A204.1 (cell line): Measurements from ENCODE around the gene PTGES2.

Source experiments
- FAIRE-seq: peaks from 2 replicates; lab custom pipeline; 2012; peaks lifted over from hg19 to GRCh38; lab: Jason Lieb, UNC

PTGES2 gene

GRCh38 chr9:128153060-128153946, 25.8 kb upstream of the PTGES2 start:
- FAIRE-seq, result no peak

GRCh38 chr9:128152133-128153059, 24.9 kb upstream of the PTGES2 start:
- FAIRE-seq, result no peak

- FAIRE-seq, result no peak
Observed at GRCh38 chr9:128151309-128152132, 24.0 kb upstream of the PTGES2 start.

- FAIRE-seq, result no peak
Observed at GRCh38 chr9:128150594-128151308, 23.2 kb upstream of the PTGES2 start.

- no peak for FAIRE-seq
Observed at GRCh38 chr9:128149951-128150593, 22.5 kb upstream of the PTGES2 start.

- no peak for FAIRE-seq
Observed at GRCh38 chr9:128149001-128149701, 21.6 kb upstream of the PTGES2 start, which contains the start of gene LCN2. TSS of gene LCN2 (plus strand) at chr9:128149453. CDS start at chr9:128149526, 73 bp downstream.

GRCh38 chr9:128148509-128149000, 21.0 kb upstream of the PTGES2 start:
- no peak for FAIRE-seq

GRCh38 chr9:128146591-128147120, 19.1 kb upstream of the PTGES2 start:
- FAIRE-seq, result no peak

GRCh38 chr9:128145951-128146351, 18.4 kb upstream of the PTGES2 start:
- FAIRE-seq, result no peak

GRCh38 chr9:128145536-128145935, 18.0 kb upstream of the PTGES2 start:
- FAIRE-seq, result no peak

- no peak for FAIRE-seq
Observed at GRCh38 chr9:128144239-128145181, 17.0 kb upstream of the PTGES2 start.

- no peak for FAIRE-seq
Observed at GRCh38 chr9:128143525-128144238, 16.2 kb upstream of the PTGES2 start.

- no peak for FAIRE-seq
Observed at GRCh38 chr9:128142596-128142995, 15.1 kb upstream of the PTGES2 start.

GRCh38 chr9:128142061-128142460, 14.5 kb upstream of the PTGES2 start:
- no peak for FAIRE-seq

GRCh38 chr9:128141604-128142003, 14.1 kb upstream of the PTGES2 start:
- FAIRE-seq, result no peak

GRCh38 chr9:128139621-128140020, 12.1 kb upstream of the PTGES2 start:
- FAIRE-seq, result no peak

- FAIRE-seq, result no peak
Observed at GRCh38 chr9:128138001-128138400, 10.5 kb upstream of the PTGES2 start.
